Measurements from ENCODE around the gene SLX4. TPM values are rescaled to one million over a fixed set of nuclear protein-coding genes. Genes with fewer than 3 reads are reported as not detected.

SLX4 gene
- total RNA-seq, 1 experiment from 2014 or later = 7.0 TPM

GRCh38 chr16:3550851-3551847, 60.3 kb downstream of the SLX4 start:
- Histone ChIP-seq H3K4me1 (ENCODE audit: control insufficient read depth in 1 of 2, insufficient read depth in 2 of 2, low read length in 2 of 2) (no peaks in the 10 kb centered on the region), H2AFZ (ENCODE audit: low read depth, low read length, poor library complexity, severe bottlenecking) (no peak overlapping the region), H3K4me3 (replicated peaks in 1 of 2; ENCODE audit: low read depth in 1 of 2, low read length in 2 of 2) (no peak overlapping the region), H4K20me1 (ENCODE audit: insufficient read depth) (no peaks in the 10 kb centered on the region), H3K36me3 (ENCODE audit: control insufficient read depth in 1 of 2, insufficient read depth in 2 of 2, low read length in 2 of 2) (no peaks in the 10 kb centered on the region), H3K79me2 (ENCODE audit: insufficient read depth, low read length) (no peaks in the 10 kb centered on the region), H3K9me3 (ENCODE audit: control insufficient read depth in 1 of 2, insufficient read depth in 1 of 2, low read depth in 1 of 2, low read length in 2 of 2) (no peaks in the 10 kb centered on the region), H3K27ac (ENCODE audit: low read depth, low read length) (no peak overlapping the region), H3K9me2 (ENCODE audit: insufficient read depth) (no peaks in the 10 kb centered on the region), H3K27me3 (ENCODE audit: insufficient read depth, low read length) (no peaks in the 10 kb centered on the region), H3K4me2 (ENCODE audit: low read length) (no peak overlapping the region), H3K9ac (ENCODE audit: low read length) (no peak overlapping the region)
- no peak for TF ChIP-seq EGR1 (IDR thresholded peaks at IDR 0.05; ENCODE audit: low read depth)
- ChIA-PET RAD21 (ENCODE audit: low non-redundant PET in 1 of 2, low total read pairs in 2 of 2, uncharacterized antibody in 2 of 2, unreplicated experiment in 2 of 2) (no interaction called here), CTCF (no interaction called here), POLR2A (no interaction called here)
- no peak for DNase-seq (ENCODE audit: low read depth, low spot score)
- intact Hi-C loops (cut with micrococcal nuclease) = no loop called here
- ATAC-seq = no peak
- BruUV-seq (replicated peaks) = no TSS peak

DNA sequence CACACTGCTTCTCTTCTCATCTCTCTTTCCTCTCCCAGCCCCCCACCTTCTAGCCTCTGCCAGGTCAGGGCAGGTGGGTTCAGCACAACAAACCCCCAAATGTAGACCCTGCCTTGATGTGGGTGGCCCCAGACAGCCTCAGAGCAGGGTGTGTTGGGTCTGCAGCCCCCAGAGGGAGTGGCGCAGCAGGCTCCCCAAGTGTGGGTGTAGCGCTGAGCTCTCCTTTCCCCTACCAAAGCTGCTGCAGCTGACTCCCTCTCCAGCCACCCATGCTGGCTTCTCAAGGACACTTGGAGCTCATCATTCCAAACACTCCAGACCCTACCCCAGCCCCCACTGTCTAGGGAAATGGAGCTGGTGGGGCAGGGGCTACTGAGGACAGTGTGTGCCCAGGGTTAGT, 61.5 kb downstream of the SLX4 start:
- DNase-seq (ENCODE audit: low read depth, low spot score) = no peak
- no peaks in the 10 kb centered on the region for H3K36me3 ChIP-seq (ENCODE audit: control insufficient read depth in 1 of 2, insufficient read depth in 2 of 2, low read length in 2 of 2)
- intact Hi-C loops (cut with micrococcal nuclease) = no loop called here
- no peaks in the 10 kb centered on the region for H3K79me2 ChIP-seq (ENCODE audit: insufficient read depth, low read length)
- no peak overlapping the region for H3K9ac ChIP-seq (ENCODE audit: low read length)
- H2AFZ ChIP-seq (ENCODE audit: low read depth, low read length, poor library complexity, severe bottlenecking) = no peak overlapping the region
- no peaks in the 10 kb centered on the region for H3K9me2 ChIP-seq (ENCODE audit: insufficient read depth)
- no peaks in the 10 kb centered on the region for H3K9me3 ChIP-seq (ENCODE audit: control insufficient read depth in 1 of 2, insufficient read depth in 1 of 2, low read depth in 1 of 2, low read length in 2 of 2)
- no peak overlapping the region for H3K4me3 ChIP-seq (replicated peaks in 1 of 2; ENCODE audit: low read depth in 1 of 2, low read length in 2 of 2)
- POLR2A ChIA-PET = no interaction called here
- no peaks in the 10 kb centered on the region for H4K20me1 ChIP-seq (ENCODE audit: insufficient read depth)
- no TSS peak for BruUV-seq (replicated peaks)
- H3K4me1 ChIP-seq (ENCODE audit: control insufficient read depth in 1 of 2, insufficient read depth in 2 of 2, low read length in 2 of 2) = no peaks in the 10 kb centered on the region
- ATAC-seq = no peak
- no peaks in the 10 kb centered on the region for H3K27me3 ChIP-seq (ENCODE audit: insufficient read depth, low read length)
- no peak overlapping the region for H3K27ac ChIP-seq (ENCODE audit: low read depth, low read length)
- H3K4me2 ChIP-seq (ENCODE audit: low read length) = no peak overlapping the region
- TF ChIP-seq TCF7L2 (IDR thresholded peaks at IDR 0.05; ENCODE audit: borderline replicate concordance, extremely low read depth, insufficient read depth, insufficient read length) (no peak), YY1 (IDR thresholded peaks at IDR 0.05; ENCODE audit: extremely low read depth, insufficient replicate concordance, low read depth, low read length) (no peak), SP1 (IDR thresholded peaks at IDR 0.05; ENCODE audit: low read depth) (no peak), POLR2AphosphoS5 (IDR thresholded peaks at IDR 0.05; ENCODE audit: low read depth, low read length) (no peak), MAX (IDR thresholded peaks at IDR 0.05) (no peak), RAD21 (IDR thresholded peaks at IDR 0.05; ENCODE audit: low read depth) (no peak), JUND (IDR thresholded peaks at IDR 0.05) (no peak), CTCF (IDR thresholded peaks at IDR 0.05 in 2 of 3, conservative IDR thresholded peaks at IDR 0.05 in 1 of 3; ENCODE audit: borderline replicate concordance in 1 of 3, insufficient read depth in 1 of 3, low read depth in 2 of 3, low read length in 2 of 3) (no peak), FOSL1 (IDR thresholded peaks at IDR 0.05; ENCODE audit: low read depth) (no peak), POLR2A (IDR thresholded peaks at IDR 0.05; ENCODE audit: borderline replicate concordance, extremely low read depth, insufficient read depth, insufficient read length) (no peak), SIN3A (IDR thresholded peaks at IDR 0.05; ENCODE audit: low read depth) (no peak), SRF (IDR thresholded peaks at IDR 0.05; ENCODE audit: low read depth) (no peak)
- TF ChIP-seq, protein P1, sequence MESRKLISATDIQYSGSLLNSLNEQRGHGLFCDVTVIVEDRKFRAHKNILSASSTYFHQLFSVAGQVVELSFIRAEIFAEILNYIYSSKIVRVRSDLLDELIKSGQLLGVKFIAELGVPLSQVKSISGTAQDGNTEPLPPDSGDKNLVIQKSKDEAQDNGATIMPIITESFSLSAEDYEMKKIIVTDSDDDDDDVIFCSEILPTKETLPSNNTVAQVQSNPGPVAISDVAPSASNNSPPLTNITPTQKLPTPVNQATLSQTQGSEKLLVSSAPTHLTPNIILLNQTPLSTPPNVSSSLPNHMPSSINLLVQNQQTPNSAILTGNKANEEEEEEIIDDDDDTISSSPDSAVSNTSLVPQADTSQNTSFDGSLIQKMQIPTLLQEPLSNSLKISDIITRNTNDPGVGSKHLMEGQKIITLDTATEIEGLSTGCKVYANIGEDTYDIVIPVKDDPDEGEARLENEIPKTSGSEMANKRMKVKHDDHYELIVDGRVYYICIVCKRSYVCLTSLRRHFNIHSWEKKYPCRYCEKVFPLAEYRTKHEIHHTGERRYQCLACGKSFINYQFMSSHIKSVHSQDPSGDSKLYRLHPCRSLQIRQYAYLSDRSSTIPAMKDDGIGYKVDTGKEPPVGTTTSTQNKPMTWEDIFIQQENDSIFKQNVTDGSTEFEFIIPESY (IDR thresholded peaks at IDR 0.05; ENCODE audit: extremely low read depth, insufficient replicate concordance, low read length) = no peak
- RAD21 ChIA-PET (ENCODE audit: low non-redundant PET in 1 of 2, low total read pairs in 2 of 2, uncharacterized antibody in 2 of 2, unreplicated experiment in 2 of 2) = no interaction called here
- CTCF ChIA-PET = no interaction called here
